ENCODE data around the gene CTSW.

DNA sequence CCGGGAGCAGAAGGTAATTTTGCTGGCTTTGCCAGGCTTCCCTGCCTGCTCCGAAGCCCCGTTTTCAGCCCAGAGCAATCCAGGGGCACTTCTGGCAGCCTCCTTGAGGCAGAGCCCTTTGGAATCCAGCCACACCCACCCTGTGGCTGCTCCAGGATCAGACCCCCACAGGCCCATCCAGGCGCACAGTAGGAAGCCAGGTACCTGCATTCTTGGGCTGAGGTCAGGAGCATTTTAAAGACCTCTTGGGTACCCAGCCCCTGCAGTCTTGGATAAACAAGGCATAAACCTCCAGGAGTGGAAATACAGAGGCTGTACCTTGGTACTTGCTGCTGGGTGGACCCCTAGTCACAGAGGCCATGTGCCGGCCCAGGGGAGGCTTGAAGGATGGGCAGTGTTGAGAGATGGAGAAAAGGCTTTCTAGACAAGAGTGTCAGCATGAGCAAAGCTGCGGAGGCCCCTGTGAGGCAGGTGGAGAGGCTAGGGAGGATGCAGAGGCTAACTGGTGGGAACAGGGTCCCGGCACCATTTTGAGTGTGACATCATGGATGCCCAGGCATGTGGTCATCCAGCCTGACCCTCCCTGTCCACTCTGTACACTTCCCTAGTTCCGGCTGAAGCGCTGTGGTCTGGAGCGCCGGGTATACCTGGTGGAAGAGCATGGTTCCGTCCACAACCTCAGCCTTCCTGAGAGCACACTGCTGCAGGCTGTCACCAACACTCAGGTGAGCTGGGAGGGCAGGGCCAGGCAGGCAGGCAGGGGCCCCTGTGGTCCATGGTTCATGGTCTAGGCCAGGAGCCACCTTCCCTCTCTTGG lies 15.5 kb upstream of the CTSW start:
- TF ChIP-seq, protein P1, sequence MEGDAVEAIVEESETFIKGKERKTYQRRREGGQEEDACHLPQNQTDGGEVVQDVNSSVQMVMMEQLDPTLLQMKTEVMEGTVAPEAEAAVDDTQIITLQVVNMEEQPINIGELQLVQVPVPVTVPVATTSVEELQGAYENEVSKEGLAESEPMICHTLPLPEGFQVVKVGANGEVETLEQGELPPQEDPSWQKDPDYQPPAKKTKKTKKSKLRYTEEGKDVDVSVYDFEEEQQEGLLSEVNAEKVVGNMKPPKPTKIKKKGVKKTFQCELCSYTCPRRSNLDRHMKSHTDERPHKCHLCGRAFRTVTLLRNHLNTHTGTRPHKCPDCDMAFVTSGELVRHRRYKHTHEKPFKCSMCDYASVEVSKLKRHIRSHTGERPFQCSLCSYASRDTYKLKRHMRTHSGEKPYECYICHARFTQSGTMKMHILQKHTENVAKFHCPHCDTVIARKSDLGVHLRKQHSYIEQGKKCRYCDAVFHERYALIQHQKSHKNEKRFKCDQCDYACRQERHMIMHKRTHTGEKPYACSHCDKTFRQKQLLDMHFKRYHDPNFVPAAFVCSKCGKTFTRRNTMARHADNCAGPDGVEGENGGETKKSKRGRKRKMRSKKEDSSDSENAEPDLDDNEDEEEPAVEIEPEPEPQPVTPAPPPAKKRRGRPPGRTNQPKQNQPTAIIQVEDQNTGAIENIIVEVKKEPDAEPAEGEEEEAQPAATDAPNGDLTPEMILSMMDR (IDR thresholded peaks at IDR 0.05) = no peak
- TF ChIP-seq EZH2 (IDR thresholded peaks at IDR 0.05; ENCODE audit: borderline replicate concordance, insufficient read depth, low read depth, low read length, poor library complexity, severe bottlenecking) = no peak

Data from B cell (primary cell).